ENCODE measurements around the gene RIMBP2.

RIMBP2 gene

GRCh38 chr12:130540376-130540775 is 175.7 kb downstream of the RIMBP2 start:
- no peak for DNase-seq (ENCODE audit: low spot score)

DNA sequence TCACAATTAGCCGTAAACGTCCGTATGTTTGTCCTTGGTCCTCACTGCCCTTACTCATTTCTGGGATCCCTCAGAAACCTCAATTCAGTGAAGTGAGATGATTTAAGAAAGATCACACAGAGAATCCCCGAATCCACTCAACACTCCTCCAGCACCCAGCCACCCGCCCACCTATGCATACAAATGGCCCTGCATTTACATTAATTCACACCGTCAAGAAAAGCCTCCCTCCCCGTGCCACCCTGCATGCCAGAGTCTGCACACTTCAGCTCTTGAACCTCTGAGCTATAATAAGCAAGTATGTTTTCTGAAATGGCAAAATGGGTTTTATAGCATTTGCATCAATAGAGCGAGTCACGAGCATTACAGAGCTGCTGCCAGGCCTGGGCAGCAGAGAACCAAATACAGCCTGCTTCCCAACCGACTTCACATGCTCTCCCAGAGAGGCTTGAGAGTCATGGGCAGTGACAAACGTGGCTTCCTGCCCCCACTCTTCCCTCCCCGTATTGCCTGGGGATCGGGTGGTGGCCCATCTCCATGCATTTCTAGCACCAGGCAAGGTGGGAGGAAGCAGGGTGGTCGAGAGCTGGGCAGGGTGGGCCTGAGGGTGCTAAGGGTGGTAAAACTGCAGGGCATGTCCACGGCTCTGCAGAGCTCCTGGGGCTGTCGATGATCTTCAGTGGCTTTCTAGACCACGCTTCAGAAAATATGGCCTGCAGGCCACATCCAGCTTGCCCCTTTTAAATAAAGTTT is 177.6 kb downstream of the RIMBP2 start:
- DNase-seq (ENCODE audit: low spot score): no peak

DNA sequence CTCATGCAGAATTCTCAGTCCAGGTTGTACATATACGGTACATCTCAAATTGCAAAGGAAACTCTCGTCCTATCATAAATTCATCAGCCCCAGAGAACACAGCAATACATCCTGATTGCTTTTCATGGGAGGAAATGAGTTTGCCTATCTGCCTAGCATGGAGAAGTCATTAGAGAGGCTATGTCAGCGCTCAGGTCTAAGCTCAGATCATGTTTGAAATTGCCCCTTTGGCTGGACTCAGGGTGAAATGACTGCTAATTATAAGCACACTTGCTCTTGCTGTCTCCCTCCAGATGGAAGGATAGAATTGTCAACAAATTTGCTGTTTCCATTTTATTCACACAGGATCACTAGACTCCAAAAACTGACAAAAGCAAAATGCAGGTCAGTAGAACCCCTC is 178.4 kb downstream of the RIMBP2 start:
- no peak for DNase-seq (ENCODE audit: low spot score)

DNA sequence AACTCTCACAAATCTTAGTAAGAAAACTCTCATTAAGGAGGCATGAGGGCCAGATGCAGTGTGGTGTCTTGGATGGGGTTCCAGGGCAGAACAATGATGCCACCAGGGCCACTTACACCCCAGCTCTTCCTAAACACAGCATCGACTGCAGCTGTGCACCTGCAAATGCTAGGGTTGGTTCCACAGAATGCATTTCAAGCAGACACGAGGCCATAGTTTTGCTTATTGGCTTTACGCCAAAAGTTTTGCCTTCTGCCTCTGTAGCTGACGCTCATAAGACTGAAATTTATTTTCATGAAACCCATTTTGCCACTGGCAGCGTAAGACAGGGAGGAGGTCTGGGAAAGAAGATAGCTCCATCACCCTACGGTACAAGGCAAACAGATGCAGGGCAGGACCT is 179.0 kb downstream of the RIMBP2 start:
- DNase-seq (ENCODE audit: low spot score): no peak

DNA sequence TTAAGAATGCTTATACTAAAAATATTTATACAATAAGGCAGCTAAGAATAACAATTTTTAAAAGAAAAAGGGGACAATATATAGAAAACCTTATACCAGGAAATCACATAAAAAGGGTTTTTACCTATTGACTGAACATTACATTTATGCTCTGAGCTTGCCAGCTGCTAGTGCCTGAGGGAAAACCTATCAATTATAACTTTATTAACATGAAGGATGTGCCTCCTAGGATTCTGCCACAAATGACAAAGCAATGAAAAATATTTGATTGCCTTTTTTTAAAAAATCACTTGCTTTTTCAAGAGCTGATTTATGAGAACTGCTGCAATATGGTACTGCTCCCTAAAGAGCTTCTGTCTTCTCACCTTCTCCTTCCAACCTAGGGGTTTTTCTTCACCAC is 185.7 kb downstream of the RIMBP2 start:
- DNase-seq (ENCODE audit: low spot score): no peak

DNA sequence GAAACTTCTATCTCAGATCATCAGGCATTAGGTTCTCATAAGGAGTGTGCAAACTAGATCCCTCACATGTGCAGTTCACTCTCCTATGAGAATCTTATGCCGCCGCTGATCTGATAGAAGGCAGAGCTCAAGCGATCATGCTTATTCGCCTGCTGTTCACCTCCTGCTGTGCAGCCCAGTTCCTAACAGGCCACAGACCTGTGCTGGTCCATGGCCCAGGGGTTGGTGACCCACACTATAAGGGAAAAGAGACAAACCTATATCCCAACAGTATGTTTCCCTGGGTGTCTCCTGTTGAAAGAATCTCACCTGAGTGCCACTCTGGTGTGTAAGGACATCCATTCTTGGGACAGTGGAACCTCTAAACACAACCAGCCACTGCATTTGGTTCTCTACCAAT is 186.3 kb downstream of the RIMBP2 start:
- DNase-seq (ENCODE audit: low spot score): no peak

DNA sequence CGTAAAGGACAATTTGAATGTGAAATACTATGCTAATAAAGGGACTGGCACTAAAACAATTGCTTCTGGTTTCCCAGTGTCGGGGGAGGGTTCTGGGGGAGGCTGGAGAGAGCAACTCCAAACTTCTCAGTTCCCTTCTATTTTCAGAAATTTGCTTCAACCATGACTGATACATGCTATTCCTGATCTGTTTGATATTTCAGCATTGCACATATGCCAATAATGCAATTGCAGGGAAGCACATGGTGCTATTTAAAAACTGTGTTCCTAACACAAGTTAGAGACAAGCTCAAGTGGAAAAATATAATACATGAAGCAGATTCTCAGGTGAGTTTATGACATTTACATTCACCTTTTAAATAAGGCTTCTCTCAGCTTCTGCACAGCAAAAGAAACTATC is 188.9 kb downstream of the RIMBP2 start:
- no peak for DNase-seq (ENCODE audit: low spot score)

GRCh38 chr12:130526813-130527212 is 189.3 kb downstream of the RIMBP2 start:
- no peak for DNase-seq (ENCODE audit: low spot score)

DNA sequence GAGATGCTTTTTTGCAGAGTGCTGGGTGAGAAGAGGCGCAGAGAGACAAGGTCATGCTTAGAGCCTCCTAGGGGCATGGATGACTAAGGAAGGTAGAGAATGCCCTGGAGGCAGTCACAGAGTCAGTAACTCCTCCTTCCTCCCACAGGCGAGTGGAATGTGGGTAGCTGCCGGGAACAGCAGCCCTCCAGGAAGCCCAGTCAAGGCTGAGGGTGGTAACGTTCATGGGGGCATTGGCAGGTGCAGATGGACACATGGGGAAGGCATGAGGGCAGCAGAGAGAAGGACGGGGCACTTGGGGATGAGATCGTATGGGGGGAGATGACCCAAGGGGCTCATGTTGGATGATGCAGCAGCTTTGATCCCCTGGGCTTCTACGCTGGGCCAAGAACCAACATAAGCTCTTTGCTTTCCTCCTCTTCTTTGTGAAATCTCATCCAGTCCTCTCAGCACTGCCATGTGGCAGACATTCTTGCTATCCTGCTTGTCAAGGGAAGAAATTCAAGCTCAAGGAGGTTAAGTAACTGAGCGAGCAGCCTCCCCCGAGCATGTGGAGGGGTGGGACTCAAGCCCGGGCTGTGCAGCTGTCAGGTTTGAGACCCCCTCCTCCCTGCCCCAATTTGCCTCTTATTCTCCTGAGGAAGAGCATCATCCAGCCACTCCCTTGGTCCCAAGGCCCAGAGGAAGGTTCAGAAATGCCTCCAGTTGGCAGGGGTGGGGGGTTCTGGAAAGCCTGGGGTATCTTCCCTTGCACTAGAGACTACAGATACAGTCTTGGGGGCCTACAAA is 190.5 kb downstream of the RIMBP2 start:
- no peak for DNase-seq (ENCODE audit: low spot score)

DNA sequence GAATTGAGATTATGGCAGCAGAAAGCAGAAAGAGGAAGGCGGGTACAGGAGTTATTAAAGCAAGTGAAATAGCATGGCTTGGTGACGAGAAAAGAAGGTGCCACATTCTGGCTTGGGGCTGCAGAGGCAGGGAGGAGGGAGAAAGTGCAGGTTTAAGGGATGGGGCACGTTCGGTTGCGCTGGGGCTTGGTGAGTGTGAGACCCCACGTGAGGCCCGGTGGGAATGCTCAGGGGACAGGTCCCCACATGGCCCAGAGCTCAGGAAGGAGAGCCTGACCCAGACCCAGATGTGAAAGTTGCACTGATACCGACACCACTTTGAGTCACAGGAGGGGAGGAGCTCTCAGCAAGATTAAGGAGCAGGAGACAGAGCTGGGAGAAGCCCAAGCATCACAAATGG is 191.3 kb downstream of the RIMBP2 start:
- DNase-seq (ENCODE audit: low spot score): no peak

- no peak for DNase-seq (ENCODE audit: low spot score)
Measured at GRCh38 chr12:130523863-130524614, 192.1 kb downstream of the RIMBP2 start.

DNA sequence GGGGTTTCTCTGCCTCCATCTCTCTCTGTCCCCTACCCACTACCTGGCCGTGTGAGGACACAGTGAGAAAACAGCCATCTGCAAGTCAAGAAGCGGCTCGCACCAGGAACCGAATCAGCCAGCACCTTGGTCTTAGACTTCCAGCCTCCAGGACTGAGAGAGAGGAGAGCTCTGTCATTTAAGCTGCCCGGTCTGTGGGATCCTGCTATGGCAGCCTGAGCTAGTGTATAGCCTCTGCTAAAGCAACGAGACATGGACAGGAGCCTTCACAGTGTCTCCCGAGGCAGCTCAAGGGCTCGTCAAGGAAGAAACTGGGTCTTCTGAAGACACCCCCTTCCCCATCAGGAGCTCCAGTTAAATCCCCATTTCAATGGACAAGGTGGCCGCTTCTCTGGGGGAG is 192.9 kb downstream of the RIMBP2 start:
- no peak for DNase-seq (ENCODE audit: low spot score)

DNA sequence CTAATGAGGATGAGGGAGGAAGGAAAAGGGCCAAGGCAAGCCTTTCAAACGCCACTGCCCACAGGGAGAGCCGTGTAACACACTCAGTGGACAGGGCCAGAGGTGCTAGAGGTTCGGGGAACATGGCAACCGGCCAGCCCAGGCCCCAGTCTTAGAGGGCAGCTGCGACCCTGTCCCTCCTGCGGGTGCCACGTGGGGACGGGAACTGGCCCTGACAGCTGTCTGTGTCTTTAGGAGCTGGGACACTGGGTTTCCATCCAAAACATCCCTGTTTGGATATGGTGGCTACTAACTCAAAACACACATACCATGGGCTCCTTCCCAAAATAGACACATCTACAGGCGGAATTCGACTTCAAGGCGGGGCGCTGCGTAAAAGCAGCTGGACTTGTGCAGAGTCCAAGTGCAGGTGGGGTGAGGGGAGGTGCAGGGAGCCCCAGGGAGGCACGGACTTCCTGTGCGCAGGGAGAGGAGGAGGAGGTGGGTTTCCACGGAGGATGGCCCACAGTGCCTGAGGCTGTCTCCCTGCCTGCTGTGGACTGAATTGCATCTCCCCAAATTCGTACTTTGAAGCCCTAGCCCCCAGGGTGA is 193.8 kb downstream of the RIMBP2 start:
- no peak for DNase-seq (ENCODE audit: low spot score)

DNA sequence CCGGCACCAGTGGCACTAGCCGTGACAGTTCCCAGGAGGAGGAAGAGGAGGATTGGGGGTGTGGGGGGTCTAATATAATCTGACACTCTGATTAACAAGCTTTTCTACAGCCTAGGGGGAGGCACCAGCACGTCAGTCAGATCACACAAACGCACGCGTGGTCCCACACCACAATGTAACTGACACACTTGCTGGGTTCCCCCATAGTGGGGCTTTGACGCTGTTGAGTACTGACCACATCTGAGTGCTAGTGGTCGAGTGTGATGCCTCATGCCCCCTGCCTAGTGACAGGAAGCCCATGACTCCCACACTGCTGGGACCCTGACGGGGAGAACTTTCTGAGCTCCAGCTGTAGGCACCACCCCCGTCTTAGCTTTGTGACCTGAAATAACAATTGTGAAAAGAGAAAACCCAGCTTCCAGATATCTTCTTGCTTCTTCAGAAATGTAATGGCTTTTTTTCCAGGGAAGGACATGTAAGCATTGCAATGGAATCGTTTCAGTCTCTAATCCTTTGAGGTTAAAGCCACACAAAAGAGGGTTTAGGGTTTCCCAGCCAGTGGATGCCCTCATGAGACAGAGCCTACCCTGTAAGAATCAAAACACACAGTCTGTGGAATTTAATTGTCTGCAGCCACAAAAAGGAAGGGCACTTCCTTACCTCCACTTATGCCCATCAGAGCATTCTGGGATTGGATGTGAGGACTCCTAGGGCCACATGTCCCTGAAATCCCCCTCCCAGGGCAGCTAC is 194.5 kb downstream of the RIMBP2 start:
- DNase-seq (ENCODE audit: low spot score): no peak

DNA sequence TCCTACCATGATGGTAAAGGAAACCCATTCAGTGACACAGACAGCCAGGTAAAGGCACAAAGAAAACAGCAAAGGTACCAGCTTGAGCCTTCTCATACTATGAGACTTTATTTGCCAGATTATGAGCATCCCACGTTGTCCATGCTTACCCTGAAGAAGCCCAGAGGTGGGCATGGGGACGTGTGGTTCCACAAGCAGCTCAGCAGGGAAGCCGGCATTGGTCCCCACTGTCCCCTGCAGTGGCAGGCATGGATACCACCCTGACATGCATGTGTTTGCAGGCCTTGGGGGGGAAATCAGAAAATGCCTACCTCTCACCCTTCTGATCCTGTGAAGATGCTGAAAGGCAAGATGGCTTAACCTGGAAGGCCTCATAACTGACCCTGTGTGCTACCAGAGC is 195.3 kb downstream of the RIMBP2 start:
- DNase-seq (ENCODE audit: low spot score): no peak

DNA sequence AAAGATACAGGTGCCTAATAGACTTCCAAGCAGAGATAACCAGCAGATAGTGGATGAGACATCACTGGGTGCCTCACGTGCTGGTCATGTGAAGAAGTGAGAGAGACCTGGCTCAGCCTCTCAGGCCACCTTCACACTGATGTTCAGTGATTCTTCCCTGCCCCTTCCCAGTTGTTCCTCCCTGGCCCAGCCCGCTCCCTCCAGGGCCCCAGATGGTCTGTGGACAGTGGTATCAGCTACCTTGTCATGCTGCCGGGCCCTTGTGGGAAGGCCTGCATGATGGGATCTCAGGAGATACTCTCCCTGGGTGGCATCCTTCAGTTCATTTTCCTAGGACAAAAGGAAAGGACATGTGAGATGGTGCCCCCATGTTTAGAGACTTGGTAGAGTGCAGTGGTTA is 198.5 kb downstream of the RIMBP2 start:
- DNase-seq (ENCODE audit: low spot score): no peak

GRCh38 chr12:130514149-130514551 is 201.9 kb downstream of the RIMBP2 start:
- DNase-seq (ENCODE audit: low spot score): no peak

DNA sequence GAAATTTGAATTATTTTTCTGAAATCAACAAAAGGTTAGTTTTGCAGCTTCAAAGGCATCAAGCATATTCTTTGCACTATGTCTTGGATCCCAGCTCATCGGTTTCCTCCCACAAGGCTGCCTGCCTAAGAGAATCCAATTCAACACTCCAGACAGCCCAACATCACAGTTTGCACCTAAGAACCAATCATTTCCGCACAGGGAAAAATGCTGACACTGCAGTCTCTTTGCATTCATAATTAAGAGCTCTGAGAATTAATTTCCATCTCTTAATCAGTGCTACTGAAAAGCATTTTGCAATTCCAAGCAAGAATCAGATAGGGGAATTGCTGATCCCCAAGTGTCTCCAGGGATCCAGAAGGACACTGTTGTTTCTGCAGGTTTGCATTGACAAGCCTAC is 202.5 kb downstream of the RIMBP2 start:
- DNase-seq (ENCODE audit: low spot score): no peak

DNA sequence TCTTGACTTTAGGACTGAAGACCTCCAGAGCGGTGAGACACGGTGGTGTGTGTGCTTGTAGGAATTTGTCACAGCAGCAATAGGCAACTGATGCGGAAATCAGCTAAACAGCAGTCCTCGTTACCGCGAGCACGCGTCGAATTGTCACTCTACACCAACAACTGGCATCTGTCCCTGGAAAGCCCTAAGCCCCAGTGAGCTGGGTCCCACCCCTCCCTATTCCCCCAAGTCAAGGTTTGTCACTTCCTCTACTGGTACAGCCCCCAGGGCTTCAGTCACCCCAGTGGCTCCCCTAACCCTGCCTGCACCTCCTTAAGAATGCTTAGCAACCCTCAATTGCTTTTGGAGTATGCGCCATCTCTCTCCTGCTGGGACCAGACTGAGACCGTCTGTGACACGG is 204.8 kb downstream of the RIMBP2 start:
- no peak for DNase-seq (ENCODE audit: low spot score)

- DNase-seq (ENCODE audit: low spot score): no peak
Measured at GRCh38 chr12:130509454-130509853, 206.6 kb downstream of the RIMBP2 start.

DNA sequence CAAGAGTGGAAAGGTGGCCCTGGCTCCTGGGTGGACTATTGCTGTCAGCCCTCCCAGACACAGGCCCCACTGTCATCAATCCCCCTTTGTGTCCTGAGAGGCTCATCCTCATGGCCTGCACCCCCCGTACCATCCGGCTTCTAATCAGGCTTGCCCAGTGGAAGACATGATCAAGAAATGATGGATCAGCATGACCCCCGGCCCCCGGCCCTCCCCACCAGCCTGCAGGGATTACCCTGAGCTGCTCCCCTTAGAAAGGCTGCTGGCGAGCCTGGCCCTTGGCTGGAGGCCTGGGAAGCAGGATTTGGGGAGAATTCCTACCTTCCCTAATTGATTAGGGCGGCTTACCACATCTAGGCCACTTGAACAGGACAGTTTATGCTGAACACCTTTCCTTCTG is 207.3 kb downstream of the RIMBP2 start:
- no peak for DNase-seq (ENCODE audit: low spot score)

- no peak for DNase-seq (ENCODE audit: low spot score)
Measured at GRCh38 chr12:130508318-130508717, 207.8 kb downstream of the RIMBP2 start.

Data from germinal center (tissue), 1 donor.